ENCODE measurements around the gene EIF2S2.

Gene EIF2S2

DNA sequence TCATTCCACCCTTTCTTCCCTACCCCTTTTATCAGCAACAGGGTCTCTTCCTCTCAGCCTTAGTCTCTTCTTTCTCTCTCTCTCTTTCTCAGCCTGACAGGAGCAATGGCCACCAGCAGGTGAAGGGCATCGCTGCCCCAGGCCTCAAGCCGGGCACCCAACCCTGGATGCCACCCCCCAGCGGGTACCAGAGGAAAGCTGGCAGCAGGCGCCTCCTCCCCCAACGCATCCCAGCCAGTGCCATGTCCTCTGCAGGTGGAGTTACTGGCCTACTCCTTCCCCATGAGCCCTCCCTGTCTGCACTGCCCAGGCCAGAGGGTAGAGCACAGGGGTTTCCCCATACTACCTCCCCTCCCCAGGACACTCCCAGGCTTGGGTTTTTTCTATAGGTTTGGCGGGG lies 32.2 kb downstream of the EIF2S2 start:
- no peak overlapping the region for H3K4me3 ChIP-seq (ENCODE audit: insufficient read depth, low read length, poor library complexity, severe bottlenecking)
- H4K20me1 ChIP-seq (ENCODE audit: low read depth, low read length): no peaks in the 10 kb centered on the region
- no peak overlapping the region for H2AFZ ChIP-seq (ENCODE audit: low read depth, low read length, severe bottlenecking)
- H3K27ac ChIP-seq (ENCODE audit: low read depth, low read length): no peak overlapping the region
- no peak for TF ChIP-seq EZH2phosphoT487 (conservative IDR thresholded peaks at IDR 0.05; ENCODE audit: low read length)
- TF ChIP-seq, protein P1, sequence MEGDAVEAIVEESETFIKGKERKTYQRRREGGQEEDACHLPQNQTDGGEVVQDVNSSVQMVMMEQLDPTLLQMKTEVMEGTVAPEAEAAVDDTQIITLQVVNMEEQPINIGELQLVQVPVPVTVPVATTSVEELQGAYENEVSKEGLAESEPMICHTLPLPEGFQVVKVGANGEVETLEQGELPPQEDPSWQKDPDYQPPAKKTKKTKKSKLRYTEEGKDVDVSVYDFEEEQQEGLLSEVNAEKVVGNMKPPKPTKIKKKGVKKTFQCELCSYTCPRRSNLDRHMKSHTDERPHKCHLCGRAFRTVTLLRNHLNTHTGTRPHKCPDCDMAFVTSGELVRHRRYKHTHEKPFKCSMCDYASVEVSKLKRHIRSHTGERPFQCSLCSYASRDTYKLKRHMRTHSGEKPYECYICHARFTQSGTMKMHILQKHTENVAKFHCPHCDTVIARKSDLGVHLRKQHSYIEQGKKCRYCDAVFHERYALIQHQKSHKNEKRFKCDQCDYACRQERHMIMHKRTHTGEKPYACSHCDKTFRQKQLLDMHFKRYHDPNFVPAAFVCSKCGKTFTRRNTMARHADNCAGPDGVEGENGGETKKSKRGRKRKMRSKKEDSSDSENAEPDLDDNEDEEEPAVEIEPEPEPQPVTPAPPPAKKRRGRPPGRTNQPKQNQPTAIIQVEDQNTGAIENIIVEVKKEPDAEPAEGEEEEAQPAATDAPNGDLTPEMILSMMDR (IDR thresholded peaks at IDR 0.05; ENCODE audit: insufficient read depth, low read length, poor library complexity, severe bottlenecking): no peak
- no peak overlapping the region for H3K9ac ChIP-seq (ENCODE audit: low read length)
- H3K79me2 ChIP-seq (ENCODE audit: insufficient read depth, low read length): no peaks in the 10 kb centered on the region
- no peaks in the 10 kb centered on the region for H3K9me2 ChIP-seq (replicated peaks; ENCODE audit: insufficient read depth, low read length)
- no peaks in the 10 kb centered on the region for H3K36me3 ChIP-seq (ENCODE audit: low read length)
- no peaks in the 10 kb centered on the region for H3K27me3 ChIP-seq (ENCODE audit: low read length)
- no peaks in the 10 kb centered on the region for H3K9me3 ChIP-seq (ENCODE audit: insufficient read depth, low read length)
- no peak overlapping the region for H3K4me2 ChIP-seq (ENCODE audit: low read depth, low read length, poor library complexity, severe bottlenecking)
- peaks cover 11% of the 10 kb centered on the region; the same call in 1 of the 2 replicates for H3F3A ChIP-seq (ENCODE audit: insufficient read depth)

DNA sequence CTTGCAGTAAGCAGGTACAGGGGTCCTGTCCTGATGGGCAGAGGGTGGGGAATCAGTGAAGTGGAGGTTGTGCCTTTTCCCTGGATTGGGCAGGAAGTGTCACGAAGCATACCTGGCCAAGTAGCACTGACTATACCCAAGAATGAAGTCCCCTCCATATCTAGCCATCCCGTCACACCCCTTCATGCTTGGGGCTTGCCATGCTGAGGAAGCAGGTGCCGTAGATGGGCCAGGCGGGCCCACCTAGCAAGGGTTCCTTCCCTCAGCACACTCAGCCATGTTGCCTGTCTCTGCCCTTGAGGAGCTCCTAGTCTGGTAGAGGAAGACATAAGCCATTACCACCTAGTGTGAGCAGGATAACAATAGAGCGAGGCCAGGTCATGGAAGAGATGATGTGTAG lies 33.5 kb downstream of the EIF2S2 start:
- peaks cover 3% of the 10 kb centered on the region; the same call in 1 of the 2 replicates for H3F3A ChIP-seq (ENCODE audit: insufficient read depth)
- no peak overlapping the region for H3K27ac ChIP-seq (ENCODE audit: low read depth, low read length)
- H3K27me3 ChIP-seq (ENCODE audit: low read length): no peaks in the 10 kb centered on the region
- H3K4me2 ChIP-seq (ENCODE audit: low read depth, low read length, poor library complexity, severe bottlenecking): no peak overlapping the region
- H3K9me3 ChIP-seq (ENCODE audit: insufficient read depth, low read length): no peaks in the 10 kb centered on the region
- no peaks in the 10 kb centered on the region for H3K79me2 ChIP-seq (ENCODE audit: insufficient read depth, low read length)
- no peak overlapping the region for H3K4me3 ChIP-seq (ENCODE audit: insufficient read depth, low read length, poor library complexity, severe bottlenecking)
- H4K20me1 ChIP-seq (ENCODE audit: low read depth, low read length): no peaks in the 10 kb centered on the region
- no peak for TF ChIP-seq EZH2phosphoT487 (conservative IDR thresholded peaks at IDR 0.05; ENCODE audit: low read length)
- TF ChIP-seq, protein P1 (IDR thresholded peaks at IDR 0.05; ENCODE audit: insufficient read depth, low read length, poor library complexity, severe bottlenecking): no peak
- no peak overlapping the region for H2AFZ ChIP-seq (ENCODE audit: low read depth, low read length, severe bottlenecking)
- H3K36me3 ChIP-seq (ENCODE audit: low read length): no peaks in the 10 kb centered on the region
- H3K9ac ChIP-seq (ENCODE audit: low read length): no peak overlapping the region
- no peaks in the 10 kb centered on the region for H3K9me2 ChIP-seq (replicated peaks; ENCODE audit: insufficient read depth, low read length)

DNA sequence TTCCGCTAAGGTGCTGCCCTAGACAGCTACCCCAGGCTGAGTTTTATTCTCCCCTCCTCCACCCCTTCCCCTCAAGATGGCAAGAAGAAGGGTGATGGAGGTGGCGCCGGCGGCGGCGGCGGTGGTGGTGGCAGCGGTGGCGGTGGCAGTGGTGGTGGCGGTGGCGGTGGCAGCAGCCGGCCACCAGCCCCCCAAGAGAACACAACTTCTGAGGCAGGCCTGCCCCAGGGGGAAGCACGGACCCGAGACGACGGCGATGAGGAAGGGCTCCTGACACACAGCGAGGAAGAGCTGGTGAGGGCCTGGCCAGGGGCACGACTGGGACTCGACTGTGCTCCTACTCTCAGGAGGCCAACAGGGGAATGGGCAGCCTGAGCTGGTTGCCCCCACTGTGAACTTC lies 35.1 kb downstream of the EIF2S2 start:
- Histone ChIP-seq H4K20me1 (ENCODE audit: low read depth, low read length) (no peaks in the 10 kb centered on the region), H3K36me3 (ENCODE audit: low read length) (no peaks in the 10 kb centered on the region), H3K9ac (ENCODE audit: low read length) (no peak overlapping the region), H3K4me2 (ENCODE audit: low read depth, low read length, poor library complexity, severe bottlenecking) (no peak overlapping the region), H3K27me3 (ENCODE audit: low read length) (no peaks in the 10 kb centered on the region), H3K27ac (ENCODE audit: low read depth, low read length) (no peak overlapping the region), H3K9me2 (replicated peaks; ENCODE audit: insufficient read depth, low read length) (no peaks in the 10 kb centered on the region), H3K79me2 (ENCODE audit: insufficient read depth, low read length) (peaks cover 13% of the 10 kb centered on the region), H2AFZ (ENCODE audit: low read depth, low read length, severe bottlenecking) (no peak overlapping the region), H3K9me3 (ENCODE audit: insufficient read depth, low read length) (no peaks in the 10 kb centered on the region), H3F3A (ENCODE audit: insufficient read depth) (no peaks in the 10 kb centered on the region; the same call in 1 of the 2 replicates), H3K4me3 (ENCODE audit: insufficient read depth, low read length, poor library complexity, severe bottlenecking) (no peak overlapping the region)
- no peak for TF ChIP-seq EZH2phosphoT487 (conservative IDR thresholded peaks at IDR 0.05; ENCODE audit: low read length)
- TF ChIP-seq, protein P1 (IDR thresholded peaks at IDR 0.05; ENCODE audit: insufficient read depth, low read length, poor library complexity, severe bottlenecking): no peak

Measured in SU-DHL-6 (cell line).